HFF-Myc (cell line): ENCODE data around the gene MXD1.
"Not testable (repeated sequence)": the region's sequence is repeated elsewhere in the genome, so short reads cannot be mapped to it uniquely, and the experiment has no call there.

ENCODE experiments used
- DNase-seq: peaks from one replicate; pipeline ENCODE4 v3.0.0-alpha.2; 2011; ENCODE audit warnings: low read depth; ENCODE audit errors: extremely low read depth
- H3K4me3 ChIP-seq: replicated peaks from 2 replicates; pipeline ENCODE4 v1.5.1; 2011; ENCODE audit warnings: low read depth, mild to moderate bottlenecking, control low read depth, low read length
- CTCF ChIP-seq: IDR thresholded peaks from 2 replicates; pipeline ENCODE4 v1.5.1; 2012; ENCODE audit warnings: mild to moderate bottlenecking, low read depth, low read length, control low read depth; ENCODE audit errors: missing control alignments

MXD1 gene

GRCh38 chr2:69947325-69947931 is 32.5 kb downstream of the MXD1 start:
- DNase-seq = no peak

DNA sequence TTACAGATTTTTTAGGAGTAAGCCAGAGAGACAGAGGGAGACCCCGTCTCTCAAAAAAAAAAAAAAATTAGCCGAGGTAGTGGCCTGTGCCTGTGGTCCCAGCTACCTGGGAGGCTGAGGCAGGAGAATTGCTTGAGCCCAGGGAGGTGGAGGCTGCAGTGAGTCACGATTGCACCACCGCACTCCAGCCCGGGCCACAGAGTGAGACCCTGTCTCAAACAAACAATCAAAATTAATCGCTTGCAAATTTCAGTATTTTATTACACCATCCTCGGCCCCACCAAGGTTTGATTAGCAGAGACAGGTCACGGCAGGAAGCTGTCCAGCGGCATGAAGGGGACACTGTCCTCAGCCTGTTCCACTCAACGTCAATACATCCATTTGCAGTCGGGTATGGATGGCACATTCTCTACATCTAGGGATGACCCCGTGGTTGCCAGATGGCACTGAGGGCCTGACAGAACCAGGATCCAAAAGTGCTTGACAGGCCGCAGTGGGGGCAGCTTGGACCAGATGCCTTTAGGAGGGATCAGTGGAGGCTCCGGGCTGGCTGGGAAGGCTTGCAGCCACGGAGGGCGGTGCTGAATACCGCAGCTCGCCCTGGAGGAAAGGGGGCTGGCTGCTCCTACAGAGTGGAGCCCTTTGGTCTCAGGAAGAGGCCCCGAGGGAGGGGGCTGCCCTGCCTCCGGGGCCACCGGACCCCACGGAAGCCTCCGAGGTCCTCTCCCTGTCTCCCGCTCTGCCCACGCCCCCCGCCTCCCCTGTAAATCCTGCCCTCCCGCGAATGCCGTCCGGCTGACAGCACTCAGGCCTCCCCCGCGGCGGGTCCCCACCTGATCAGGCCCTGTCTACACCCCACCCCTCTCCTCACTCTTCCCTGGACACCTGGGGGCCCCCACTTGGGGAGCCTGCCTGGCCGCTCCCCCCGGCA is 33.4 kb downstream of the MXD1 start:
- TF ChIP-seq CTCF = no peak
- no peak for DNase-seq
- H3K4me3 ChIP-seq = no peak overlapping the region

More at GRCh38 chr2:69947325-69947931, 32.5 kb downstream of the MXD1 start:
- H3K4me3 ChIP-seq = no peak overlapping the region
- TF ChIP-seq CTCF = no peak

DNA sequence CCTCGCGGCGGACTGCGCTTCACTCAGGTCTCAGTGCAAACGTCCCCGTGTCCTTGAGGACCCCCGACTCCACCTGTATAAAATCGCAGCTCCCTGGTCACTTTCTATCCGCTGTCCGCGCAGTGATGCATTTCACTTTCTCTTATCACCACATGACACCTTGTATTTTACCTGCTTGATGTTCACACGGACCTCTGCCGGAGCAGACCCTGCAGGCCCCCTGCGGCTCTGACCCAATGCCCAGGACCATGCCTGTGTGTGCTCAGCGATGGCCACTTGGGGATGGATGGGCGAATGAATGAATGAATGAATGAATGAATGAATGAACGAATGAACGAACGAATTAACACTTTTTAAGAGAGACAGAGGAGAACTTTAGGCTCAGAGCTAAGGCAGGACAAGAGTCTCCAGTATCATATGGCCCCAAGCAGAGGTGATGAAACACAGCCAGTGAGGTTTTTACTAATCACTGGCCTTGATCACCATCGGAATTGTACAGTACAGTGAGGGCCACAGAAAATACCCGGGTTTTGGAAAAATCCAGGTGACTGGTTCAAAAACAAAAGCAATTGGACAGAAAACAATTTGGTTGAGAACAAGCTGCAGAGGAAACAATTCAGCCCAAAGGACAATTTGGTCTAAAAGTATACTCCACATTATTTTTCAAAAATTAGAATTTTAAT is 34.2 kb downstream of the MXD1 start:
- H3K4me3 ChIP-seq = no peak overlapping the region
- no peak for DNase-seq
- TF ChIP-seq CTCF = no peak

- no peak overlapping the region for H3K4me3 ChIP-seq
- no peak for DNase-seq
- TF ChIP-seq CTCF = no peak
Observed at GRCh38 chr2:69950241-69950640, 35.3 kb downstream of the MXD1 start.

DNA sequence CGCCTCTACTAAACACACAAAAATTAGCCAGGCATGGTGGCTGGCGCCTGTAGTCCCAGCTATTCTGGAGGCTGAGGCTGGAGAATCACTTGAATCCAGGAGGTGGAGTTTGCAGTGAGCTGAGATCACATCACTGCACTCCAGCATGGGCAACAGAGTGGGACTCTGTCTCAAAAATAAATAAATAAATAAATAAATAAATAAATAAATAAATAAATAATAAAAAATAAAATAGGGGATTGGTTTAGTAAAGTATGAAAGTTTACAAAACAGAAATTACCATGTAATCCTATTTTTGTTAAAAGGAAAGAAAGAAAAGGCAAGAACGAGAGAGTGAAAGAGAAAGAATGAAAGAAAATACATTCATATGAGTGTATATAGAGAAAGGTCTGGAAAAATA is 35.8 kb downstream of the MXD1 start:
- not testable (repeated sequence) for DNase-seq, H3K4me3 ChIP-seq

- H3K4me3 ChIP-seq = no peak overlapping the region
- DNase-seq = no peak
- TF ChIP-seq CTCF = no peak
Observed at GRCh38 chr2:69952336-69953115, 37.6 kb downstream of the MXD1 start.
